CD4-positive, alpha-beta memory T cell (primary cell): Measurements from ENCODE around the gene CXCL16. TPM values are rescaled to one million over a fixed set of nuclear protein-coding genes. Genes with fewer than 3 reads are reported as not detected.

ENCODE experiments used
- CTCF ChIA-PET: fragments of 350-600 bp; sonication (Branson Sonifier 250); formaldehyde crosslinking; loops from one replicate; lab custom pipeline; 2021; ENCODE audit warnings: inconsistent platforms; ENCODE audit not compliant: partially characterized antibody; lab: Charles Lee
- POLR2A ChIA-PET: fragments of 350-600 bp; sonication (Branson Sonifier 250); formaldehyde crosslinking; loops from one replicate; lab custom pipeline; 2021; ENCODE audit not compliant: partially characterized antibody; lab: Charles Lee
- DNase-seq, 5 donors: peaks; one replicate each; pipeline versions ENCODE4 v3.0.0 to v3.0.0-alpha.2; 2020 to 2022; ENCODE audit warnings: mixed read lengths in 1 of 5
- H3K27ac ChIP-seq: one replicate; pipeline ENCODE4 v1.7.0; 2013; ENCODE audit warnings: low read depth, low read length
- H3K27me3 ChIP-seq: 2 replicates; pipeline ENCODE4 v1.7.0; 2013; ENCODE audit warnings: mild to moderate bottlenecking, low read length, moderate library complexity; ENCODE audit not compliant: insufficient read depth
- H3K36me3 ChIP-seq: 2 replicates; pipeline ENCODE4 v1.7.0; 2013; ENCODE audit warnings: mild to moderate bottlenecking, low read length, moderate library complexity; ENCODE audit not compliant: insufficient read depth
- H3K4me1 ChIP-seq: 2 replicates; pipeline ENCODE4 v1.7.0; 2013; ENCODE audit warnings: mild to moderate bottlenecking, low read length, moderate library complexity; ENCODE audit not compliant: insufficient read depth
- H3K4me3 ChIP-seq, 2 donors: one replicate each; pipeline ENCODE4 v1.7.0; 2013; ENCODE audit warnings: low read length in 2 of 2, mild to moderate bottlenecking in 1 of 2
- H3K9me3 ChIP-seq, 2 donors: one replicate each; pipeline ENCODE4 v1.7.0; 2013; ENCODE audit warnings: low read length in 2 of 2, control low read depth in 1 of 2; ENCODE audit not compliant: control insufficient read depth in 1 of 2
- H3K27ac Mint-ChIP-seq, 7 donors: one replicate each; pipeline ENCODE4 v1.8.0; 2020 to 2021; ENCODE audit warnings: mixed read lengths in 7 of 7, mild to moderate bottlenecking in 6 of 7, inconsistent platforms in 3 of 7, moderate library complexity in 3 of 7
- H3K27me3 Mint-ChIP-seq, 2 donors: one replicate each; pipeline ENCODE4 v1.8.0; 2020 to 2021; ENCODE audit warnings: mixed read lengths in 2 of 2
- H3K36me3 Mint-ChIP-seq, 2 donors: one replicate each; pipeline ENCODE4 v1.8.0; 2020 to 2021; ENCODE audit warnings: mixed read lengths in 2 of 2, inconsistent platforms in 1 of 2, mild to moderate bottlenecking in 1 of 2
- H3K4me1 Mint-ChIP-seq, 4 donors: one replicate each; pipeline ENCODE4 v1.8.0; 2020 to 2021; ENCODE audit warnings: mixed read lengths in 4 of 4, mild to moderate bottlenecking in 1 of 4
- H3K4me3 Mint-ChIP-seq, 8 donors: one replicate each; pipeline ENCODE4 v1.8.0; 2020 to 2021; ENCODE audit warnings: mixed read lengths in 8 of 8, mild to moderate bottlenecking in 7 of 8, moderate library complexity in 6 of 8, inconsistent platforms in 3 of 8
- H3K9me3 Mint-ChIP-seq, 8 donors: one replicate each; pipeline ENCODE4 v1.8.0; 2020 to 2021; ENCODE audit warnings: mixed read lengths in 8 of 8, mild to moderate bottlenecking in 5 of 8, inconsistent platforms in 3 of 8, moderate library complexity in 1 of 8
- intact Hi-C: fragments of 100-400 bp; cut with micrococcal nuclease; formaldehyde crosslinking; loops from one replicate; pipeline ENCODE4 v1.15.1; 2023
- polyA plus RNA-seq, 2 donors: library from polyadenylated mRNA; unstranded; fragments of 300-500 nt; fragmentation: Illumina TruSeq; gene quantifications; one replicate each; pipeline ENCODE4 v1.2.3, GENCODE V29; 2021
- total RNA-seq, 2 experiments: library from RNA; stranded (reverse); gene quantifications; one replicate each; pipeline ENCODE4 v1.2.3, GENCODE V29; 2021

The CXCL16 gene
- total and polyA plus RNA-seq, 4 experiments from 2014 or later, result 1.8 to 3.8 (median 3.3) TPM

DNA sequence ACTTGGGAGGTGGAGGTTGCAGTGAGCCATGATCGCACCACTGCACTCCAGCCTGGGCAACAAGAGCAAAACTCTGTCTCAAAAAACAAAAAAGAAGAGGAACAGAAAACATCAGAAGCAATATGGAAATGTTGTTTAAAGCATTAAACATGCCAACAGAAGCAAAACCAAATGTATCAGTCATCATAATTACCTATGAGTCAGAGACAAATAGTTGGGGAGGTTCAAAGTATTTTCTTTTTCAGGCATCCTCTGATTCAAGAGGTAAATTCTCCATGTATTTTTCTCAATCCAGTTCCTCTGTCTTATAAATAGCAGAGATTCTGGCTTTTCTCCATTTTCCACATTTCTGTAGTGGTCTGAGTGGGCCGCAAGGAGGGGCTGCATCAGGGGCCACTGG lies 29.9 kb upstream of the CXCL16 start:
- no peaks in the 10 kb centered on the region for H3K9me3 Mint-ChIP-seq
- no peaks in the 10 kb centered on the region for H3K27me3 ChIP-seq
- peaks cover 2 to 7% of the 10 kb centered on the region in 2 donors for H3K27me3 Mint-ChIP-seq
- H3K9me3 ChIP-seq, result no peaks in the 10 kb centered on the region
- H3K4me3 ChIP-seq, result no peak overlapping the region
- DNase-seq, result no peak
- peaks cover 7% of the 10 kb centered on the region for H3K4me1 ChIP-seq
- peaks cover 7 to 15% (median 9%) of the 10 kb centered on the region in 4 donors for H3K4me1 Mint-ChIP-seq
- CTCF ChIA-PET, result no interaction called here
- H3K27ac Mint-ChIP-seq, result no peak overlapping the region
- POLR2A ChIA-PET, result no interaction called here
- no peaks in the 10 kb centered on the region for H3K36me3 ChIP-seq
- H3K36me3 Mint-ChIP-seq, result no peaks in the 10 kb centered on the region
- intact Hi-C loops, result no loop called here
- no peak overlapping the region for H3K27ac ChIP-seq
- no peak overlapping the region for H3K4me3 Mint-ChIP-seq

GRCh38 chr17:4768298-4768697 lies 28.6 kb upstream of the CXCL16 start:
- POLR2A ChIA-PET, result no interaction called here
- H3K27ac Mint-ChIP-seq, result peak overlapping the region in 1 of 7 donors; percentile 28

GRCh38 chr17:4766723-4767122 lies 27.0 kb upstream of the CXCL16 start:
- no peak overlapping the region for H3K4me3 Mint-ChIP-seq
- peaks cover 5 to 6% of the 10 kb centered on the region in 2 donors for H3K27me3 Mint-ChIP-seq
- no peak overlapping the region for H3K27ac ChIP-seq
- H3K36me3 ChIP-seq, result no peaks in the 10 kb centered on the region
- H3K9me3 Mint-ChIP-seq, result no peaks in the 10 kb centered on the region
- H3K9me3 ChIP-seq, result no peaks in the 10 kb centered on the region
- intact Hi-C loops, result no loop called here
- H3K4me1 Mint-ChIP-seq, result peaks cover 4 to 9% (median 6%) of the 10 kb centered on the region in 4 donors
- peaks cover 6% of the 10 kb centered on the region for H3K4me1 ChIP-seq
- POLR2A ChIA-PET, result no interaction called here
- CTCF ChIA-PET, result no interaction called here
- H3K4me3 ChIP-seq, result no peak overlapping the region
- no peak overlapping the region for H3K27ac Mint-ChIP-seq
- no peaks in the 10 kb centered on the region for H3K36me3 Mint-ChIP-seq
- no peak for DNase-seq
- H3K27me3 ChIP-seq, result no peaks in the 10 kb centered on the region

More at GRCh38 chr17:4768298-4768697, 28.6 kb upstream of the CXCL16 start:
- H3K4me3 Mint-ChIP-seq, result no peak overlapping the region
- DNase-seq, result no peak
- peaks cover 7 to 11% (median 8%) of the 10 kb centered on the region in 4 donors for H3K4me1 Mint-ChIP-seq
- peaks cover 7% of the 10 kb centered on the region for H3K4me1 ChIP-seq
- H3K27me3 Mint-ChIP-seq, result peaks cover 2 to 6% of the 10 kb centered on the region in 2 donors
- H3K27ac ChIP-seq, result no peak overlapping the region
- intact Hi-C loops, result no loop called here
- H3K4me3 ChIP-seq, result no peak overlapping the region
- no peaks in the 10 kb centered on the region for H3K9me3 ChIP-seq
- no peaks in the 10 kb centered on the region for H3K9me3 Mint-ChIP-seq
- no peaks in the 10 kb centered on the region for H3K36me3 Mint-ChIP-seq
- CTCF ChIA-PET, result no interaction called here
- no peaks in the 10 kb centered on the region for H3K36me3 ChIP-seq
- no peaks in the 10 kb centered on the region for H3K27me3 ChIP-seq

DNA sequence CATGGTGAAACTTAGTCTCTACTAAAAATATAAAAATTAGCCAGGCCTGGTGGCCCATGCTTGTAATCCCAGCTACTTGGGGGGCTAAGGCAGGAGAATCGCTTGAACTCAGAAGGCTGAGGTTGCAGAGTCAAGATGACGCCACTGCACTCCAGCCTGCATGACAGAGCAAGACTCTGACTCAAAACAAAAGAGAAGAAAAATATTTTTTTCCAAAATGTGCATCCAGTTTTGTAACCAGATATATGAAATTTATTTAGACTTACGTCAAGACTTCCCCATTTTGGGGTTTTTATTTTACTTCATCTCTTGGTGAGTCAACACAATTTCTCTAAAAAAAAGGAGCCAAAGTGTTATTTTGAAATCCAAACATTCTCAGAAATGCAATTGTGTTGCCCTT lies 26.5 kb upstream of the CXCL16 start:
- intact Hi-C loops, result no loop called here
- Histone ChIP-seq H3K4me3 (no peak overlapping the region), H3K27me3 (no peaks in the 10 kb centered on the region), H3K4me1 (peaks cover under 1% of the 10 kb centered on the region), H3K27ac (no peak overlapping the region), H3K36me3 (no peaks in the 10 kb centered on the region), H3K9me3 (no peaks in the 10 kb centered on the region)
- ChIA-PET CTCF (no interaction called here), POLR2A (no interaction called here)
- Mint-ChIP-seq H3K9me3 (no peaks in the 10 kb centered on the region), H3K36me3 (no peaks in the 10 kb centered on the region), H3K27ac (no peak overlapping the region), H3K4me1 (peaks cover 0 to 4% (median 2%) of the 10 kb centered on the region in 4 donors), H3K27me3 (peaks cover 5 to 6% of the 10 kb centered on the region in 2 donors), H3K4me3 (no peak overlapping the region)
- DNase-seq, result no peak

GRCh38 chr17:4764595-4764994 lies 24.9 kb upstream of the CXCL16 start:
- H3K36me3 Mint-ChIP-seq, result no peaks in the 10 kb centered on the region
- H3K9me3 ChIP-seq, result no peaks in the 10 kb centered on the region
- H3K4me3 Mint-ChIP-seq, result no peak overlapping the region
- H3K4me1 Mint-ChIP-seq, result peaks cover 0 to 1% (median 0%) of the 10 kb centered on the region in 4 donors
- intact Hi-C loops, result no loop called here
- no peaks in the 10 kb centered on the region for H3K4me1 ChIP-seq
- H3K27ac ChIP-seq, result no peak overlapping the region
- no peaks in the 10 kb centered on the region for H3K27me3 ChIP-seq
- H3K27me3 Mint-ChIP-seq, result peaks cover 5 to 6% of the 10 kb centered on the region in 2 donors
- no peak overlapping the region for H3K27ac Mint-ChIP-seq
- CTCF ChIA-PET, result no interaction called here
- no peak for DNase-seq
- POLR2A ChIA-PET, result no interaction called here
- no peaks in the 10 kb centered on the region for H3K36me3 ChIP-seq
- H3K9me3 Mint-ChIP-seq, result no peaks in the 10 kb centered on the region
- H3K4me3 ChIP-seq, result no peak overlapping the region

GRCh38 chr17:4759776-4760236 lies 20.1 kb upstream of the CXCL16 start:
- Histone ChIP-seq H3K4me3 (no peak overlapping the region), H3K4me1 (no peaks in the 10 kb centered on the region), H3K27me3 (no peaks in the 10 kb centered on the region), H3K9me3 (no peaks in the 10 kb centered on the region), H3K27ac (no peak overlapping the region), H3K36me3 (no peaks in the 10 kb centered on the region)
- no peak for DNase-seq
- Mint-ChIP-seq H3K4me3 (no peak overlapping the region), H3K4me1 (peaks cover 0 to 1% (median 0%) of the 10 kb centered on the region in 4 donors), H3K27ac (no peak overlapping the region), H3K36me3 (no peaks in the 10 kb centered on the region), H3K9me3 (no peaks in the 10 kb centered on the region), H3K27me3 (peaks cover 8 to 13% of the 10 kb centered on the region in 2 donors)
- ChIA-PET CTCF (no interaction called here), POLR2A (no interaction called here)
- intact Hi-C loops, result no loop called here

DNA sequence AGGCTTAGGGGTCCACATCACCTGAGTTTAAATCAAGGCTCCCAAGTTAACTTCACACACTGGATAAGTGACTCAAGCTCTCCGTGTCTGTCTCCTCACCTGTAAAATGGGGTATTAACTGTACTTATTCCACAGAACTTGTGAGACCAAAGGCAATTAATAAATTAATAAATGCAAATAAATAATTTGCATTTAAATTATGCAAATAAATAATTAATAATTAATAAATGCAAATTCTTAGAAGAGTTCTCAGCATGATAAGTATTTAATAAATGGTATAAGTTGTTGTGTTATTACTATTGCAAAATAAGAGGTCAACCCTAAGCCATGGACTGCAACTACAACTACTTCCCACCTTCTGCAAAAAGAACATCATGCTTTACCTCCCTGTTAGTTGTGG lies 13.7 kb upstream of the CXCL16 start:
- intact Hi-C loops, result no loop called here
- Mint-ChIP-seq H3K4me3 (no peak overlapping the region), H3K27ac (peak overlapping the region in 1 of 7 donors; percentile 0), H3K27me3 (peaks cover 13 to 21% of the 10 kb centered on the region in 2 donors), H3K9me3 (no peaks in the 10 kb centered on the region), H3K4me1 (peaks cover 1 to 4% (median 2%) of the 10 kb centered on the region in 4 donors), H3K36me3 (no peaks in the 10 kb centered on the region)
- no peak for DNase-seq
- H3K27ac ChIP-seq, result no peak overlapping the region
- H3K36me3 ChIP-seq, result no peaks in the 10 kb centered on the region
- no peaks in the 10 kb centered on the region for H3K27me3 ChIP-seq
- peaks cover 3% of the 10 kb centered on the region for H3K4me1 ChIP-seq
- no peak overlapping the region for H3K4me3 ChIP-seq
- no peaks in the 10 kb centered on the region for H3K9me3 ChIP-seq
- CTCF ChIA-PET, result no interaction called here
- POLR2A ChIA-PET, result interaction anchor here (0.6 kb wide), 1 partner anchor 168 kb away, joined by 4 read pairs; no protein-coding TSS in a partner anchor
